ENCODE measurements around the gene KCNQ1.

The KCNQ1 gene

GRCh38 chr11:2445746-2446551 lies 1.1 kb downstream of the KCNQ1 start:
- H3K4me3 ChIP-seq (ENCODE audit: insufficient read depth, low read length, poor library complexity, severe bottlenecking), result no peak overlapping the region

GRCh38 chr11:2446590-2447252 lies 1.9 kb downstream of the KCNQ1 start:
- no peaks in the 10 kb centered on the region for H3K36me3 ChIP-seq (ENCODE audit: low read length)
- no peaks in the 10 kb centered on the region for H3K27me3 ChIP-seq (ENCODE audit: low read length)
- peak overlapping the region; percentile 30 for H3K27ac ChIP-seq (ENCODE audit: low read depth, low read length)
- 0 out of 2 replicates have a peak, but pooled peaks cover 3% of the 10 kb centered on the region for H3F3A ChIP-seq (ENCODE audit: insufficient read depth)
- H3K9ac ChIP-seq (ENCODE audit: low read length), result peak overlapping the region; percentile 39
- H3K4me2 ChIP-seq (ENCODE audit: low read depth, low read length, poor library complexity, severe bottlenecking), result peak overlapping the region; percentile 48
- no peaks in the 10 kb centered on the region for H3K79me2 ChIP-seq (ENCODE audit: insufficient read depth, low read length)
- H4K20me1 ChIP-seq (ENCODE audit: low read depth, low read length), result no peaks in the 10 kb centered on the region
- peak overlapping the region; percentile 21 for H3K4me3 ChIP-seq (ENCODE audit: insufficient read depth, low read length, poor library complexity, severe bottlenecking)
- H3K9me2 ChIP-seq (replicated peaks; ENCODE audit: insufficient read depth, low read length), result no peaks in the 10 kb centered on the region
- no peak for TF ChIP-seq CTCF (IDR thresholded peaks at IDR 0.05; ENCODE audit: insufficient read depth, low read length, poor library complexity, severe bottlenecking)
- TF ChIP-seq EZH2phosphoT487 (conservative IDR thresholded peaks at IDR 0.05; ENCODE audit: low read length), result no peak
- H3K9me3 ChIP-seq (ENCODE audit: insufficient read depth, low read length), result no peaks in the 10 kb centered on the region
- peak overlapping the region; percentile 57 for H2AFZ ChIP-seq (ENCODE audit: low read depth, low read length, severe bottlenecking)

More at GRCh38 chr11:2445746-2446551, 1.1 kb downstream of the KCNQ1 start:
- H3K27ac ChIP-seq (ENCODE audit: low read depth, low read length), result peak overlapping the region; percentile 30; the same call in 1 of the 2 replicates
- H3K9me2 ChIP-seq (replicated peaks; ENCODE audit: insufficient read depth, low read length), result no peaks in the 10 kb centered on the region
- H3K27me3 ChIP-seq (ENCODE audit: low read length), result no peaks in the 10 kb centered on the region
- 0 out of 2 replicates have a peak overlapping the region, but pooled peaks have one; percentile 39 for H3K9ac ChIP-seq (ENCODE audit: low read length)
- no peak overlapping the region for H2AFZ ChIP-seq (ENCODE audit: low read depth, low read length, severe bottlenecking)
- no peaks in the 10 kb centered on the region for H3K79me2 ChIP-seq (ENCODE audit: insufficient read depth, low read length)
- H4K20me1 ChIP-seq (ENCODE audit: low read depth, low read length), result no peaks in the 10 kb centered on the region
- 0 out of 2 replicates have a peak, but pooled peaks cover 3% of the 10 kb centered on the region for H3F3A ChIP-seq (ENCODE audit: insufficient read depth)
- H3K36me3 ChIP-seq (ENCODE audit: low read length), result no peaks in the 10 kb centered on the region
- H3K4me2 ChIP-seq (ENCODE audit: low read depth, low read length, poor library complexity, severe bottlenecking), result no peak overlapping the region
- TF ChIP-seq CTCF (IDR thresholded peaks at IDR 0.05; ENCODE audit: insufficient read depth, low read length, poor library complexity, severe bottlenecking), result no peak
- no peak for TF ChIP-seq EZH2phosphoT487 (conservative IDR thresholded peaks at IDR 0.05; ENCODE audit: low read length)
- H3K9me3 ChIP-seq (ENCODE audit: insufficient read depth, low read length), result no peaks in the 10 kb centered on the region

GRCh38 chr11:2447253-2447950 lies 2.6 kb downstream of the KCNQ1 start:
- Histone ChIP-seq H3K79me2 (ENCODE audit: insufficient read depth, low read length) (no peaks in the 10 kb centered on the region), H3K9me2 (replicated peaks; ENCODE audit: insufficient read depth, low read length) (no peaks in the 10 kb centered on the region), H3K4me3 (ENCODE audit: insufficient read depth, low read length, poor library complexity, severe bottlenecking) (peak overlapping the region; percentile 21), H2AFZ (ENCODE audit: low read depth, low read length, severe bottlenecking) (peak overlapping the region; percentile 57), H3K36me3 (ENCODE audit: low read length) (no peaks in the 10 kb centered on the region), H3F3A (ENCODE audit: insufficient read depth) (no peaks in the 10 kb centered on the region), H3K4me2 (ENCODE audit: low read depth, low read length, poor library complexity, severe bottlenecking) (peak overlapping the region; percentile 48), H3K9me3 (ENCODE audit: insufficient read depth, low read length) (no peaks in the 10 kb centered on the region), H3K9ac (ENCODE audit: low read length) (peak overlapping the region; percentile 39), H4K20me1 (ENCODE audit: low read depth, low read length) (no peaks in the 10 kb centered on the region), H3K27me3 (ENCODE audit: low read length) (no peaks in the 10 kb centered on the region), H3K27ac (ENCODE audit: low read depth, low read length) (peak overlapping the region; percentile 30; the same call in 1 of the 2 replicates)
- TF ChIP-seq EZH2phosphoT487 (conservative IDR thresholded peaks at IDR 0.05; ENCODE audit: low read length) (no peak), CTCF (IDR thresholded peaks at IDR 0.05; ENCODE audit: insufficient read depth, low read length, poor library complexity, severe bottlenecking) (no peak)
